Central memory CD4-positive, alpha-beta T cell (primary cell): ENCODE results near the gene HS3ST1.

Source experiments
- DNase-seq: peaks from one replicate; pipeline ENCODE4 v3.0.0; 2022

The HS3ST1 gene

GRCh38 chr4:11431111-11431510 is 2.4 kb upstream of the HS3ST1 start:
- DNase-seq, result no peak

GRCh38 chr4:11430536-11430935 is 1.8 kb upstream of the HS3ST1 start:
- DNase-seq, result no peak

- DNase-seq, result no peak
Observed at GRCh38 chr4:11429699-11430045, 978 bp upstream of the HS3ST1 start.

DNA sequence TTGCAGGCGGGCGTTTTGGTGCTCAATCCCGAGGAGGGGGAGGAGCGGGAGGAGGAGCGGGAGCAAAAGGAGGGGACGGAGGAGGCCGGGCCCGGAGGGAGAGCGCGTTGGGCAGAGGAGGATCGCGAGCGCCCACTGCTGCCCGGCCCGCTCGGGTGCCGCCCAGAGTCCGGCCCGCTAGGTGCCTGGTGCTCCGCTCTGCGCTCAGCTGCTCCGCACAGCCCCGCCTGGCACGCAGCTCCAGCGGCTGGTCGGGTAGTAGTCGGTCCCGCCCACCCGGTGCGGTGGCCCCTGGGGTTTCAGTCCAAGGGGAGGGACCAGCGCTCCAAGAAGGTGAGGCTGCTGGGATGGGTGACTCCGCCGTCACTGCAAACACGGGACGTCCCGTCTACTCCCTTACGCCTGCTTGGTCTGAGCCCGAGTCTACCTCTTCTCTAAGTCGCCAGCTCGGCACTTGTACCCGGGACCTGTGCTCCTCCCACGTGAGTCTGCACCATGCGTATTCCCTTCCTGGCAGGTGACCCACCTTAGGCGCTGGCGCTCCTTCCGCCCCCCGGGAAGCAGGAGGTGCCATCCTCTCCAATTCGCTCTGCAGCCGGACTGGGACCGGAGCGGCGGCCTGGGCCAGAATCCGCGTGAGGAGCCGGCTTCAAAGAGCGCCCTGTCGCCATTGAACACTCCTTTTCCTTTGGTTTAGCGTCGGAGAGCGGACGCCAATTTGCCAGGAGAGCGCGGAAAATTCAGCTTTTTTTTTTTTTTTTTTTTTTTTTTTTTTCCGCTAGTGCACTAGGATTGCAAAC is 405 bp upstream of the HS3ST1 start:
- DNase-seq, result no peak

DNA sequence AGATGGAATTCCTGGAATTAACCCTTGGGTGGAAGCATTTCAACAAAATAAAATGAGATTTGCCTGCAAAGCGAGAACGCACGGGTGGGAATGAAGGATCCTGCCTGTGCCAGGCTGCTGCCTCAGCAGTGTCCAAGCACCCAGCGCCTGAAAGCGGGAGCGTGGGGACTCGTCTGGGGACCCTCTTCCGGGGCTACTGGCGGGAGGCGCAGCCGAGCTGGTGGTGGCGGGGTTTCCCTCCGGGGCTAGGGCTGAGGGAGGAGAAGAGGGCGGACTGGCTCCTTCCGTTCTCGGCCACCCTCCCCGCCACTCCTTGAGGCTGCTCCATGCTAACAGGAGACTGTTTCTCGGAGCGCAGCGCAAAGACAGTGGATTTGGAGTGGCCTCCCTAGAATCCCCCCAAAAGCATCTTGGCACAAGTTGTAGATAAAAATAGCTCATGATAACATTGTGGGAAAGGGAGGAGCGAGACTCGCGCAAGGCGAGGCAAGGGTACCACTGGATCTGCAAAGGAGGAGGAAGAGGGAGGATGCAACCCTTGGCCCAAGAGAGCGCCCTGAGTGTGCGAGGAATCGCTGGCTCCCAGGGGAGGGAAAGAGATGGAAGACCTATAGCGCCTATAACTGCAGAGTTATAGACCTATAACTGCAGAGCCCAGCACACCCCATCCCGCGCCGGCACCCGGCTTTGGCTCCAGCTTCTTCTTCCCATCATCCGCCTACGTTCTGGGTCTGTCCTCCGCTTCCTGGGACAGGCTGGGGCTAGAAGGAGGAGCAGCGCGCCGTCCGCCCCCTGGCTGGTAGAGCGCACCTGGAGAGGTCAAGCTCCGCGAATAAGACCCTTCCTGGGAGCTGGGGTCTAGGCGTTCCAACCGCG is 1.3 kb downstream of the HS3ST1 start:
- no peak for DNase-seq

GRCh38 chr4:11426731-11427120 is 2.0 kb downstream of the HS3ST1 start:
- no peak for DNase-seq

GRCh38 chr4:11426003-11426402 is 2.7 kb downstream of the HS3ST1 start:
- DNase-seq, result no peak

DNA sequence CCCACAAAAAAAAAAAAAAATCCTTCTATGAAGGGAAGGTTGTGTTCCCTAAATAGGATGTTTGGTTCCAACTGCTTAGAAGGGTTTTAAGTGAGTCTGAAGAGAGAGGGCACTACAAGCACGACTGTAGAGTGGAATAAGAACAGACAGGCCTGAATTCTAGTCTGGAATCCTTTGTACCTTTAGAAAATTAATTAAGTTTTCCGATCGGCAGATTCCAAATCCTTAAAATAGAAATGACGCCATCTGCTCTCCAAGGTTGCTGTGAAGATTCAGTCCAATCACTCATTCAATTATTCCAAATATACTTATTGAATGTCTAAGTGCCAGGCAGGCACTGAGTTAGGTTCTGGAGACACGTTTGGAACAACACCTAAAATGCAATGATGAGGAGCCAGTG is 3.8 kb downstream of the HS3ST1 start:
- no peak for DNase-seq

GRCh38 chr4:11424000-11424399 is 4.7 kb downstream of the HS3ST1 start:
- DNase-seq, result no peak

- no peak for DNase-seq
Observed at GRCh38 chr4:11423465-11423864, 5.2 kb downstream of the HS3ST1 start.

DNA sequence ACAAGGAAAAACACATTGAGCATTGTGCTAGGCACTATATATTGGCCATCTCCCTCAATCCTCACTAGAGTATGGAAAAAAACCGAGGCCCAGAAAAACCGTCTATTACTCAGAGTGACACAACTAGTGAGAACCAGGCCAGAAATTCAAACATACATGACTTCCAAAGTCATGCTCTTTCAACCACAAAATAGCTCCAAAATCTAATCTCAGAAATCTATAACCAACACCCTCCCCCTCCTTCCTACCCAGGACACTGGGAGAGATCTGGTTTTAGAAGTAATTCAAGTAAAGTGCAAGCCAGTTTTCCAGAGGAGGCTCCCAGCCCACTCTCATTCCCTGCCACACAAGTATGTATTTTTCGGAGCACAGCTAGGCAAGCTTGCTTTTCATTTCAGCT is 7.6 kb downstream of the HS3ST1 start:
- no peak for DNase-seq

DNA sequence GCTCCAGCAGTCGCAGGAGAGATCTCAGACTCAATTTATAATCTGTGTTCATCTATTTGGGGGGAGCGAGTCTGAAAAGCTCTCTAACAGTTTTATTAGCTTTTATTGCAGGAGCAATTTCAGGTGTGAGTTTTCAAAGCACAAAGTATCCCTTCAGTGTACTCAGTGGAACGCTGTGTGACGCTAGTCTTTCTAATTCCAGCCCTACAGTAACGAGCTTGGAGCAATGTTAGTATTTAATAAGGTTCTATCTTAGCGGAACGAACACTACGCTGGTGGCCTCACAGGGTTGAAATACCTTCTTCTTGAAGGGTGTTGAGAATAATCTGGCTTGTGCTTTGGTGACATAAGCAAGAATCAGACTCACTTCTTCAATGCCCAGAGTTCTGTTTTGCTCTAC is 8.4 kb downstream of the HS3ST1 start:
- no peak for DNase-seq

- no peak for DNase-seq
Observed at GRCh38 chr4:11418610-11419009, 10.1 kb downstream of the HS3ST1 start.

DNA sequence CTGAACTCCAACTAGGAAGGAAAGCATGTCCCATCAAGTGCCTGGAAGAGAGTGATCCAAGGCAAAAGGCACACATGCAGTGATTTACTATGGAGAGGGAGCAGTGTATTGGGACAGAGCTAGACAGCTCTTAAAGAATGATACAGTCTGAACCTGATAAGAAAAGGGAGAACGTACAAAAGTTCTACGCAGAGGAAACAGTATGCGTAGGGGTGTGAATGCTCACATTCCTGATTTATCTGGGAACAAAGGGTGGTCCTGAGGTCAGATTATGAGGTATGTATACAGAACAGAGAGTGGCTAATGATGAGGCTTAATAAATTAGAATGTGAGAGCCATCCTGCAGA is 12.0 kb downstream of the HS3ST1 start:
- DNase-seq, result no peak

DNA sequence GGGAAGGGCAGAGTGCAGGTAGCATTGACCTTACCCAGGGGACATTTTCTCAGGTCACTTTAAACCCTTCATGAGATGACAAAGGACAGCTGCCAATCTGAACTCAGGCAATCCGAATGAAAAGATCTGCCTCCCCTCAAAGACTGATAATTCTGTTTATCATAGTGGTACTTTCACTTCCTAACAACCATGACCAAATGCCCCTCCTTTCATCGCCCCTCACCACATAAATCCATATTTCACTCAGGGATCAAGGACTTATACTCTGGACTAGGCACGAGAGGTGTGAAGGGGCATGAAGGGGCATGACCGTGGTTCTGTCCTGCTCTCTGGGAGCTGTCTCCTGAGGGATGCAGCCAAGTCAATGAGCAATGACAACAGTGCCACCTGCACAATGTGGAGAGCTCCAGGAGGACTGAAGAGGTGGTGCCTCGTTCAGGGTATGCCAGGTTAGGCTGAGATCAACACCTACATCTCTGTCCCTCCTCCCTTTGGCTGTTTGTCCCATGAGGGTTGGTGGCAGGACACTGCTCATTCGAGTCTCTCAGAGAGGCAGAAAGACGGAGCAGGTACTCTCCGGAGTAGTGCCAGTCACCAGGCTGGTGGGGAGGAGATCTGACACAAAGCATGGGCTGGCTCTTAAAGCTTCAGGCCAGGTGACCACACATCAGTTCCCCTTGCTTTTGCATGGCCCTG is 12.5 kb downstream of the HS3ST1 start:
- no peak for DNase-seq

DNA sequence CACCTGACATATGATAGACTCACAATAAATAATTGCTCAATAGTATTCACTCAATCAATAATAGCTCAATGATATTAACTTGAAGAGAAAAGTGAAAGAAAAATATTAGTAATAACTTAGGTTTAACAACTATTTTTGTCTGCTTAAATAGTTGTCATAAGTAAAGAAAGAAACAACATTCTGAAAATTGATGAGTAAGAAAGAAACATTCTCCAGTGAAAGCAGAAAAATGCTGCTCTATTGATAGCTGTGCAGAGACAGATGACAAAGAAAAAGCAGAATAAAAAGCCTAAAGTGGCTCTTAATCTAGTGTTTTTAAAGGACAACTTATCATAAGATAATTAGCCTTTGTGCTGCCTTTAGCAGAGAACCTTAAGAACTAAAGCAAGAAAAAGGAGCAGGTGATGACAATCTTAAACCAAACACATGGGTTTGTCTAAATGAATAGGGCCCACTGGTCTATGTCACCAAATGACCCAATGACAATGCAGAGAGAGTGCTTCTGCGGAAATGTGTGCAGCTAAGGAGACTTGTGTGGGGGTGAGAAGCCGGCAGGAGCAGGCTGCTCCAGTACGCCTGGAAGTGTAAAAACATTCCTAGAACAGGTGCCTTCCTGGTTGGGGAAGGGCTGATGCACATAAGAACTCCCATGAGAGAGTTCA is 13.2 kb downstream of the HS3ST1 start:
- DNase-seq, result no peak

DNA sequence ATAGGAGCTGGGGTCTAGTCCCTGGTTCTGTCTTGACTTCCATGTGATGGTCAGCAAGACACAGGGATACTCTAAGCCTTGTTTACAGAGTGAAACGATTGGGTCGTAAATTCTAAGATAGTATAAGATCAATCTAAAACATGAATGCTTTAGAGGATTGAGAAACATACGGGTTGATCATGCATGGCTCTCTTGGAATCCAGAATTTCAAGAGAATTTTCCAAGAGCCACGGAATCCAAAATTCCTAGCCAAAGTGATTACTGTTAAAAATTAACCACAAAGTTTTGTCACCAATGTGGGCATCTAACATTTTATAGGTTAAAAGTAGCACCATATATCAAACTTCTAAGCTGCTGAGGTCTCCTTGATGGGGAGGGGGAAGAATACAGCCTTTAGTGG is 16.5 kb downstream of the HS3ST1 start:
- no peak for DNase-seq

DNA sequence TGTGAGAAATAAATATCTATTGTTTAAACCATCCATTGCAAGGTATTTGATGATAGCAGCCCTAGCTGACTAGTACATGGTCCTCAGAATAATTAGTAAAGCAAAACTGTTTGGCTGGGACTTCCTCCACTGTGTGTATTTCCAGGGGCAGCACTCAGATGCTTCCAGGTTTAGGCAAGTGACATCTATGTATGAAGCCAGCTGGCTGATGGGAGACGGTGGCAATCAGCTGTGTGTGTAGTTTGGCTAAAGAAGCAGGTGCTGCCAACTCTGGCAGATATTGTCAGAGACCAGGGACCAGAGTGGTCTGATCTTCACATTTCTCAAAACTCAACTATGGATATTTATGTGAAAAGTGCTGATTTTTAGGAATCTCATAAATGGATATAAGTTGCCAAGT is 19.1 kb downstream of the HS3ST1 start:
- DNase-seq, result no peak

DNA sequence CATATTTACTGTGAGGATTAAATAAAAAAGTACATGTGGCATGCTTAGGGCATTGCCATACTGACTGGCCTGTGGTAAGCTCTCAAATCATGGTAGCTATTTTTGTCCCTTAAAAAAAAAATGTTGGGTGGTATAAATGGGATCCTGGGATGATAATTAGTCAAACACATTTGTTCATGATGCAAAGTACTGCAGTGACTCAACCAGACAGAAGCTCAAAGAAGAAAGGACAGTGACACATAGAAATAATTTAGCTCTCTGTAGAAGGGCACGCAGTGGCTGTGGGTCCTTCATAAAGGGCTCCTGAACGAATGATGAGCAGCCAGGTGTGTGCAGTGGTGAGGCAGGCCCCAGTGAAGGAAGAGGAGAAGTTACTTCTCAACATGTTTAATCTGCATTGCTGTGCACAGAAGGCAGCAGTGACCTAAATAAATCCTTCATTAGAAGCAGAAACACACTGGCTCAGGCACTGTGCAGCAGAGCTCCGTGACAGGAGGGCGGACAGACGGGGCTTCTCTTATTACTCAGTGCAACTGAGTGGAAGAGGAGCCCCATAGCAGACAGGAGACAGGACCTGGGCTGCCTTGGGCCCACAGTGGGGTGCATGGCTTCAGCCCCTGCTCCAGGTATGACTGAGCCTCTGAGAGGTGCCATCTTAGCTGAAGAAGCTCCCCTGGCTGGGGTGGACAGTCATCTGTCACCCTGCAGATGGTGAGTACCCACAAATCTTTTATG is 20.3 kb downstream of the HS3ST1 start:
- DNase-seq, result no peak

DNA sequence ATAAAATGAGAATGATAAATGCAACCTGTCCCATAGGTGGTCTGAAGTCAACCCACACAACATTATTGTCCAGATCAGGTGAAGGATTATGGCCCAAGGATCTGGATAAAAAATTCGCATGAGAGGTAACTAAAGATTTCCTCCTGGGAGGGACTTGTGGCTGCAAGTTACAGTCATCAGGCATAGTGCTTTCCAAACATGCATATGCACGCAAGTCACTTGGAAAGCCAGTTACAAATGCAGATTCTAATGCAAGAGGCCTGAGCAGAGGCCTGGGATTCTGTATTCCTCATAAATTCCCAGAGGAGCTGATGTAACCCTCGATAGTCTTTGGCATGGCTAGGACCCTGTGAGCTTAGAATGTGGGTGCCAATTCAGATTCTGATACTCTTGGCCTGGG is 21.1 kb downstream of the HS3ST1 start:
- DNase-seq, result no peak

DNA sequence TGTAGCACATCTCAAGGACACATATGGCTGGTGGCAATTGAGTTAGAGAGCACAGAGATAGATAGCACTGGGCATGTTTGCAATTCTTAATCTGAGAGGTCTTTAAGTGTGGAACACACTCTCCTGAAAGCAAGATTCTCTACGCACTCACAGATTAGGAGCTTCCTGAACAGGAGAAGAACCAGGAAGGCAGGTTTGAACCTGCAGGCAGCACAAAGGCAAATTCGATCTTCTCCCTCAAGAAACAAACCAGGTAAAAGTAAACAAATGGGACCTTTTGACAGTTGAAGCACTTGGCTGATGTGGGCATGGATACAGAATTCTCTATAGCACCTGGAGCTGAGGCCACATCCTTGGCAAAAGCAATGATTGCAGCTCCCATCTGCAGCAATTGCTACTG is 24.3 kb downstream of the HS3ST1 start:
- no peak for DNase-seq

DNA sequence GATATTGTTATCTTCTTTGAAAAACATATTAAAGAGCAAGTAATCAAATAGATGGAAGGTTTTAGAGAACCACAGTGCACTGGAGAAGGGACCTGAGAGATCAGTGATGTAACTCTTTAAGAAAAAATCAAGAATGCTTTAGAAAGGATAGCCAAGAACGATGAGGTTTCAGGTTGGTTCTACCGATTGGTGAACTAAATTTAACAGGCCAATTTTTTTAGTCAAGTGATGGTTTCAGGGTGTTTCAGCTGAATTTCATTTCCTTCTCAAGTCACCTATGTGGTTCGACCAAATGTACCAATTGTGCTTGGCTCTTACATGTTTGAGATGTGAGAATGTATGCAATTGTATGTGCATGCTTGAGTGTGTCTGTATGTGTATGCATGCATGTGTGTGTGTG is 26.5 kb downstream of the HS3ST1 start:
- no peak for DNase-seq
